GM12874 (cell line): ENCODE data around the gene UNK.

Source experiments
- CTCF ChIP-seq: IDR thresholded peaks from 2 replicates; pipeline ENCODE4 v1.5.1; 2011; ENCODE audit warnings: low read depth, mild to moderate bottlenecking, control low read depth, low read length, moderate library complexity; ENCODE audit not compliant: insufficient read depth

Gene UNK

GRCh38 chr17:75846692-75847613 lies 62.3 kb downstream of the UNK start:
- TF ChIP-seq CTCF, result no peak

GRCh38 chr17:75847614-75848522 lies 63.3 kb downstream of the UNK start:
- no peak for TF ChIP-seq CTCF

GRCh38 chr17:75848523-75849278 lies 64.1 kb downstream of the UNK start:
- peak; percentile 71 for TF ChIP-seq CTCF

GRCh38 chr17:75849279-75849646 lies 64.7 kb downstream of the UNK start:
- TF ChIP-seq CTCF, result no peak

- no peak for TF ChIP-seq CTCF
These were observed 65.1 kb downstream of the UNK start for GRCh38 chr17:75849724-75850123.

GRCh38 chr17:75850928-75851692 lies 66.5 kb downstream of the UNK start:
- no peak for TF ChIP-seq CTCF
